ENCODE data around the gene TMEM38A.

DNA sequence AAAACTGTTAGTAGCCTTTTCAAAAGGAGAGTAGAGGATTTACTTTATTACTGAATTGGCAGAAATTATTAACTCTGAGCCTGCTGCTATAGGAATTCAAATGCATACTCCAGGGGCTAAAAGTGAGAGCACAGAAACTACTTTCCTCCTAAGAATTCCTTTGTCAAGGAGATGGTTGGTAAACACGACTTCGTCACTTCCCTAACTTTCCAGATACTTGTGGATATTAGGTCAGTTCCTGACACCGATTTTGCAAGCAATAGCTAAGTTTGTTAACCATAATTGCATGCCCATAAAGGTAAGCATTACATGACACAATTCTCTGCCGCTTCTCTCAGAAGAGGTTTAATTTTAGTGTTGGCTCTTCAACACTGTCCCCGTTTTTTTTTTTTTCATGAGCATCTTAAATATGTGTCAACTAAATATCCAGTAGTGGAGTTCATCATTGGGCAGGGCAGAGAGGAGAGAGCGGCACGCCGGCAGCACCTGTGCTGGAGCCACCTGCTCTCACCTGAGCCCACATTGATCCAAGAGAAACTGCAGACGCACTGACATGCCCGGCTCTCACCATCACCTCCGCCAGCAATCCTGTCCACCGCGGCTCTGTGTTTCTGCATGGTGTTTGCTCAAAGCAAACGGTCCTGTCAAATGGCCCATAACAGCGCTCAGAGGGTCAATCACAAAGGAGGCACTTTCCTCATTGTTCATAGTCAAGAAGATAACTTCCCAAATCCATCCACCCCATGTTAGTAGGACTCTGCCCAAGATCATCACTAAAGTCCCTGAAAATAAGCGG lies 35.6 kb upstream of the TMEM38A start:
- TF ChIP-seq, protein P1, sequence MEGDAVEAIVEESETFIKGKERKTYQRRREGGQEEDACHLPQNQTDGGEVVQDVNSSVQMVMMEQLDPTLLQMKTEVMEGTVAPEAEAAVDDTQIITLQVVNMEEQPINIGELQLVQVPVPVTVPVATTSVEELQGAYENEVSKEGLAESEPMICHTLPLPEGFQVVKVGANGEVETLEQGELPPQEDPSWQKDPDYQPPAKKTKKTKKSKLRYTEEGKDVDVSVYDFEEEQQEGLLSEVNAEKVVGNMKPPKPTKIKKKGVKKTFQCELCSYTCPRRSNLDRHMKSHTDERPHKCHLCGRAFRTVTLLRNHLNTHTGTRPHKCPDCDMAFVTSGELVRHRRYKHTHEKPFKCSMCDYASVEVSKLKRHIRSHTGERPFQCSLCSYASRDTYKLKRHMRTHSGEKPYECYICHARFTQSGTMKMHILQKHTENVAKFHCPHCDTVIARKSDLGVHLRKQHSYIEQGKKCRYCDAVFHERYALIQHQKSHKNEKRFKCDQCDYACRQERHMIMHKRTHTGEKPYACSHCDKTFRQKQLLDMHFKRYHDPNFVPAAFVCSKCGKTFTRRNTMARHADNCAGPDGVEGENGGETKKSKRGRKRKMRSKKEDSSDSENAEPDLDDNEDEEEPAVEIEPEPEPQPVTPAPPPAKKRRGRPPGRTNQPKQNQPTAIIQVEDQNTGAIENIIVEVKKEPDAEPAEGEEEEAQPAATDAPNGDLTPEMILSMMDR (IDR thresholded peaks at IDR 0.05): no peak
- no peak for TF ChIP-seq ZFX (IDR thresholded peaks at IDR 0.05; ENCODE audit: borderline replicate concordance)
